DMS53 treated with DMSO at 0.1 percent for 48 hours (cell line): ENCODE measurements around the gene GALNT4.

Experiments used
- DNase-seq: peaks from one replicate; lab custom pipeline; 2025; ENCODE audit not compliant: unreplicated experiment; lab: John Stamatoyannopoulos, UW

GALNT4 gene

DNA sequence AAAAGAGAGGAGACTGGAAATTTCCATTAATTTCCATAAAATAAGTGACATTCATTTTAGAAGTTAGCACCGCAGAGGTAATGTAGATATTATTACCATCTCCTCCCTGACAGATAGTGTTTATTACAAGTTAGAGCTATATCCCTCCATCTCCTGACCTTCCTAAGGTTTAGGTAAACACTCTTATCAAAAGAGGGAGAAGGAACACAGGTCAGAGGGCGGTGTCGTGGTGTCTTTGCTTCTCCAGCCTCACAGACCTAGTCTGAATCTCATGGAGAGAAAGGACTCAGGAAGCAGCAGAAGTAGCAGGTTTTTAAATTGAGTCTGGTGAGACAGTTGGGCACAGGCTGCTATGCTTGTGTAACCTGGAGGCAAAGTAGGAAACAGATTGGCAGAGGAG, 12.8 kb upstream of the GALNT4 start:
- no peak for DNase-seq

- DNase-seq = peak; percentile 75
Observed at GRCh38 chr12:89529738-89530137, 5.1 kb upstream of the GALNT4 start.

GRCh38 chr12:89528434-89528833, 3.8 kb upstream of the GALNT4 start:
- no peak for DNase-seq

DNA sequence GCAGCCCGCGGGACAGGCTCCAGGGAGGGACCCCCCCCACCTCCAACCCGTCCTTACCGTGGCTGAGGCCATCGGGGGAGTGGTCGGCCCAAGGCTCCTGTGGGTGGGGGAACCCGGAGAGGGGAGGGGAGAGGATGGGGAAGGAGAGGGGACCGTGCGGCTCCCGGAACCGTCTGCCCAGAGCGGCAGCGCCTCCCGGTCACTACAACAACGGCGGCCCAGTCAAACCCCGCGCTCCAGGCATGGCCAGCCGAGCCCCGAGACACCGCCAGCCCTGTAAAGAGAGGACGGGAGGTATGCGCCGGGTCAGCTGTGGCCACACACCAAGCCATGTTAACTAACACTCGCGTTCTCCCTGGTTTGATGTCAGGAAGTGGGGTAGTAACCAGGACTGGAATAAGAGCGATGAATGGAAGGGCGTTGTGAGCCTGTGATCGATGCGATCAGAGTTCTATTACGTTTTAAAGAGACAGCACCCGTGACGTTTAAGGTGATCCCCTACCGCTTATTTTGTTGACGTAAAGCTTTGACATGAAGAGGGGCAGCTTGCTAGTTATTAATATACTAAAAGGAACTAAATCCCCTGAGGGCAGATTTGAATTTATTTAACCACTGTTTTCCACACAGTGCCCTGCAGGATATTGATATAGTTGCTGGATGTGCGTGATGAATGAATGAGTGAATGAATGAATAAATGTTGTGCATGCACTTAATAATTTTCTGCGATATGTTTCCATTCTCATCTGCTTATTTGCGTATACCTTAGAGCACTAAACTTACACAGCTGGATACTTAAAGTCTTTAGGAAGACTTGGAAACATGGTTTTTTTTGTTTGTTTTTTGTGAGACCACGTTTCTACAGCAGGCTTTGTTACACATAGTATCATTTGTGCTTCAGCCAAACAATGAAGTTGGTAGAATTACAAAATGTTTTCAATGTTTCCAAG, 1.5 kb upstream of the GALNT4 start, which contains the start of gene POC1B:
TSS of gene POC1B (minus strand) at position 224 of the 947 bp plus-strand sequence. CDS start at position 72, 152 bp downstream.
- DNase-seq = peak; percentile 92

GRCh38 chr12:89525305-89525823, 768 bp upstream of the GALNT4 start:
- DNase-seq = peak; percentile 65

DNA sequence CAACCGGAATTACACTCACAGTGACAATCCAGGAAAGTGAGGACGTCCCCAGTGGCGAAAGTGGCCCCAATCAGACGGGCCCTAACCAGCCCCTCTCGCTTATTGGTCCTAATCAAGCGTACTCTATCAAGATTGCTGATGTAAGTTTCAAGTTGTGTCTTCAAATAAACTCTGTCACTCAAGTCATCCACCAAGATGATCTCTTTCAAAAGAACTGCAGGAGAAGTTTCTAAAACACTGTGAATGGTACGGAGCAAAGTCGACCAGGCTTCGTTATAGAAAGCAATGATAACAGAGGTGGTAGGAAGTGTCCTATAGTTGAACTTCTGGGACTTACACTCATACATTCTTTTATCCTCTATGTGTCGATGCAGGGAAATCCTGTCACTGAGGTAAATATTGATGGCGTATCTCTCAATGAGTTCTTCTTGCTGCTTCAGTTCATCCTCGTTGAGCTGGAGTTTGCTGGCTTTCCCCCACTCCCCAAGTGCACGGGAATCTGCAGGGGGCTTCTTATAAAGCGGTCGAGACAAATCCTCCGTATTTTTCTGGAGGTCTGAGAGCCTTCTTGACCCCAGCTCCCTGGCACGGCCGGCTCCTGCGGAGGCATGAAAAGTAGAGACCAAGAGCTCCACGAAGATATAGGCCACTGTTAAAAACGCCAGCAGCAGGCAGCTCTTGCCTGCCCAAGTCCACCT, 604 bp downstream of the GALNT4 start:
- DNase-seq = no peak

- DNase-seq = no peak
Observed at GRCh38 chr12:89523393-89523792, 1.2 kb downstream of the GALNT4 start.

DNA sequence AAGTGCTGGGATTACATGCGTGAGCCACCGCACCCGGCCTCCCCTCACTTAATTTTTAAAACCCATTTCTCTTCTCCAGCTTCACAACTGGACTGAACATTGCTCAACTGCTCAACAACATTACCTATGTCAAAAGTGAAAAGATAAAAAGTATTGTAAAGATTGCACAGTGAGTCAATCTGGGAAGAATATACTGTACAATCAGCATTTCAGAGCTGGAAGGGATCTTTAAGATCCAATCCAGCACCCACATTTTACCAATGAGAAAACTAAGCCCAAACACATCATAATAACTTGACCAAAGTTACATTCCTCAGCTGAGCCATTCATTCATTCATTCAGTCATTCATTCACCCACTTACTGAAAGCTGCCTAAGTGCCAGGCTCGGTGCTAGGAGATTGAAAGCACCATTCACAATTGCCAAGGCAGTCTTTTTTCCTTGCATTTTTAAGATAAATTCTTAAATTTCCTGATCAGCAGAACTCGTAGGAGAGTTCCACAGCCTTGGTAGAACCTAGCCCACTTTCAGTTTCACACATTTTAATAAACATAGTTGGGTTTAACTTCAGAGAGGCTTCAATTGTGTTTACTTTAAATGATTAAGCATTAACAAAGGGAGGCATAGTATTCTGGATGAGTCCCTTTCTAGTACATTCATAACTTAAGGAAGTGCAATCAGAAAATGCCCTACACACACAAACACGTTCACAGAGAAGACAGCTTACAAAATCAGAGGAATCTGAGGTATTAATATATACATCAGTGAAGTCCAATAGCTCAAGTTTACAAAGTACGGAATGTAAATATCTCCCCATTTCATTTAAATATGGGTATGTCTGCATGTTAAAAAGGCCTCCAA, 3.0 kb downstream of the GALNT4 start:
- peak; percentile 56 for DNase-seq

- peak; percentile 94 for DNase-seq
Observed at GRCh38 chr12:89517720-89518119, 6.9 kb downstream of the GALNT4 start.

DNA sequence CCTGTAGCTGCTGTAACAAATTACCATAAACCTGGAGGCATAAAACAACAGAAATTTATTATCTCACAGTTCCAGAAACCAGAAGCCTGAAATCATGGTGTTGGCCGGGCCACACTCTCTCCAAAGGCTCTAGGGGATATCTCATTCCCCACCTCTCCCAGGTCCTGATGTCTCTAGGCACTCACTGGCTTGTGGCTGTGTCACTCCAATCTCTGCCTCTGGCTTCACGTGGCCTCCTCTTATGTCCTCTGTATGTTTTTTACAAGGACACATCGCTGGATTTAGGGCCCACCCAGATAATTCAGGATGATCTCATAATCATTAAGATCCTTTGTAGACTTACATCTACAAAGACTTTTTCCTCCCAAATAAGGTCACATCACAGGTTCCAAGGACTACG, 8.0 kb downstream of the GALNT4 start:
- DNase-seq = no peak

DNA sequence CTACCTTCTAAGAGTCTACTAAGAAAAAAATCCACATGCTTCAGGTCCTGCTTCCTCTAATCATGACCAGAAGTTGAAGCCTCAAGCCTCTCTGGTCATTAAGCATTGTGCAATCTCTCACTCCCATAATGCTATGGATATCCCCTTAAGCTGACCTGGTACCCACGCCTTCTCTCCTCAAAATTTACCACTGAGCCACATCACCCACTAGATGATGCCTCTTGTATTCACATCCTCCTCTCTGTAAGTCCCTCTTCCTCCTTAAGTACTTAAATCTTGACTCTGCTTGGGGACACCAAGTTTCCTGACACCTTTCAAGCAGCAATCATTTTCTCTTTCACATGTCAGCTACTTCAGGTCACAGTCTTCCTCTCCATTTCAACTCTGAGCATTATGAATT, 9.8 kb downstream of the GALNT4 start:
- no peak for DNase-seq

GRCh38 chr12:89513544-89513943, 11.1 kb downstream of the GALNT4 start:
- no peak for DNase-seq

DNA sequence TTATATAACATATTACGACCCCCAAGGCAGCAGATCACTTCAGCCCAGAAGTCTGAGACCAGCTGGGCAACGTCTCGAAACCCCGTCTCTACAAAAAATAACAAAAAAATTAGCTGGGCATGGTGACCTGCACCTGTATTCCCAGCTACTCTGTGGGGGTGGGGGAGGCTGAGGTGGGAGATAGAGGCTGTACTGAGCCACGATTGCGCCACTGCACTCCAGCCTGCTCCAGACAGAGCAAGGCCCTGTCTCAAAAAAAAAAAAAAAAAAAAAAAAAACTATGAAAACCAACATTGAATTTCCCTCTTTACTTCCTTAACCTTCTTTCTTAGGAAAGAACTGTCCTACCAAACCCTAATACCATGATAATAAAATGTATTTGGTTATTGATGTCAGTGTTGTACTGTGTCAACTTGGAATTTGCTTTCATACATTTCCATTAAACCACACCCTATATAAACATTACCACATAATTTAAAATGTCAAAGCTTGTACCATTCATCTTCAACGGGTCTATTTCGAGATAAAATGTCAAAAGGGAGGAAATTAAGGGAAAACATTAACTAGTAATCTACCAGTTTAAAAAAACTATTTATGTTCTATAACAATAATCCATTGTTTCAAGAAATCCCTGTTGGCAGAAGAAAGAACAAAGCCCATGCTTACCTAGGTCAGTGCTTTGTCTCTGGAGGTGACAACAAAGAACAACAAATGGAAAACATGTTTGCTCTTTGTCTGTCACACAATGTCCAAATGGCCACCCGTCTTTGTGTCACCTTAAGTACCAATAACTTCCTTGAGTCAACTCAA, 17.4 kb downstream of the GALNT4 start:
- no peak for DNase-seq

DNA sequence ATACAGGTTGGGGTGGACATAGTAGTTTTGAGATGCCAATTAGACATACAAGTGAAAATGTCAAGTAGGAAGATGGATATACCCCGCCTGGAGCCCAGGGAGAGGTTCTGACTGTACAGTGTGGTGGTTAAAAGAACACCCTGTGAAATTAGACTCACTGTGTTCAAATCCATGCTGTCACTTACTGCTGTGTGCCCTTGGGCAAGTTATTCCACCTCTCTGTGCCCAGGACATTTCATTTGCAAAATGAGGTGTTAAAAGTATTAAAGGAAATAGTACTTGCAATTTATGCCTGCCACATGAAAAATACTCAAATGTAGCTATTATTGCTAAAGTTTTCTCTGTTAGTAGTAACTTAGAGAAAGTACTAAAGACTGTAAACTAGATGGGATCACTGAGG, 18.5 kb downstream of the GALNT4 start:
- no peak for DNase-seq

DNA sequence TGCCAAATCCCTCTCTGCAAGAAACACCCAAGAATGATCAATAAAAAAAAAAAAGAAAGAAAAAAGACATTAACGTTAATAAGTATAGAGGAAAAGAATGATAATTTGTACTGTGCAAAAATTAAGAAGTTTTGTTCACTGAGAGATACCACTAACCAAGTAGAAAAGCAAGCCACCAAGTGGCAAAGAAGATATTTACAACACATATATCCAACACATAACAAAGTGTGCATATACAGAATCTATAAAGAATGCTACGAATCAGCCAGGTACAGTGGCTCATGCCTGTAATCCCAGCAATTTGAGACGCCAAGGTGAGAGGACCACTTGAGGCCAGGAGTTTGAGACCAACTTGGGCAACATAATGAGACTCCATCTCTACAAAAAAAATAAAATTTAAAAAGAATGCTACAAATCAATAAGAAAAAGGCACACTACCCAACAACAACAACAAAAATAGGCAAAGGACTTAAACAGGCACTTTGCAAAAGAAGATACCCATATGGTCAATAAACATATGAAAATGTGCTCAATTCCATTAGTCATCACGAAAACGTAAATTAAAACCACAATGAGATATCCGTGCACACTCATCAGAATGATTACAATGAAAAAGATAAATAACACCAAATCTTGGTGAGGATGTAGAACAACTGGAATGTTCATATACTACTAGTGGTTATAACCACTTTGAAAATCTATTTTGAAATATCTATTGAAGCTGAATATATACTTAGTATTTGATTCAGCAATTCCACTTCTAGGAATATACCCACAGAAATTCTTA, 19.8 kb downstream of the GALNT4 start:
- DNase-seq = no peak

DNA sequence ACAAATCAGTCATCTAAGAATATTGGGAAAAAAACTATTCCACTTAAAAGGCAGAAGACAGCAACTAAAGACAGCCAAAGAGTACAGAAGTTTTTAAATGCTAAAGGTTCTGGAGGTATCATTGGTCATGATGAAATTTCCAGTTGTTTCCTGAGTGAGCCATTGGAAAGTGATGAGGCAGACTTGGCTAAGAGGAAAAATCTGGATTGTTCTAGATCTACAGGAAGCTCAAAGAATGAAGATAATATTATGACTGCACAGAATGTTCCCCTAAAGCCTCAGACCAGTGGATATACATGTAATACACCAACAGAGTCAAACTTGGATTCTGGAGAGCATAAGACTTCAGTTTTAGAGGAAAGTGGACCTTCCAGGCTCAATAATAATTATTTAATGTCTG, 22.8 kb downstream of the GALNT4 start:
- no peak for DNase-seq

GRCh38 chr12:89499857-89500256, 24.7 kb downstream of the GALNT4 start:
- no peak for DNase-seq

DNA sequence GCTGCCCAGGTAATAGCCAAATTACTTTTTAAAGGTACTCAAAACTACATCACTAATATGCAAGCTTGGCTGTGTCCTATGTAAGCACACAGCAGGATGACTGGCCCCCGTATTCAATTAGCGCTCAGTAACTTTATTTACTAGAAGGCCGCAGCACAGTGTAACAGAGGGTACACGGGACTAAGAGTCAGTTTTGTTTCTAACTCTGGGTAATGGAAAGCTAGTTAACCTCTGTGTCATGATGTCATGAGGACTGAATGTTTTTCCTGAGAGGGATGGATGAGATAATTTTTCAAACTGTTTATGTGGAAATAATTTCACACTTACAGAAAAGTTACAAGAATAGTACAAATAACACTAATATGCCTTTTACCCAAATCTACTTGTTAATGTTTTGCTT, 27.1 kb downstream of the GALNT4 start:
- no peak for DNase-seq

DNA sequence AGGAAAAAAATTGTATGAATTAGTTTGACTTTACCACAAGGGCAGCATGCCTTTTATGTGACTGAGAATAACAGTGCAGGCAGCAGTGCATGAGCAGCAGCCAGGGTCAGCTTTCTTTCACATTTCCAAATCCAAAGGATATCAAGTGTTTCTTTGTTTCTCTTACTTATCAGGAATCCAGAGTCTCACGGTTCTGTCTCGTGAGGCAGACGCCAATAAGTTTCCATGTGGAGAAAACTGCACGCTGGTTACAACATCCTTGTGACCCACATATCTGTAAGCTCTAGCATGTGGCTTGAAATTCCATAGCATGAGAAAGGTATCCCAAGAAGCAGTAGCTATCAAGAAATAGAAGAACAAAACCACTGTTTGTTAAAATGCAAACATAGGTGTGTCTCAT, 27.6 kb downstream of the GALNT4 start:
- DNase-seq = no peak
